ENCODE measurements around the gene PCDHB2.

PCDHB2 gene

GRCh38 chr5:141094481-141095262, at the start of gene PCDHB2:
TSS of gene PCDHB2 (plus strand) at chr5:141094615. CDS start at chr5:141094791, 176 bp downstream.
- FAIRE-seq (no peak), DNase-seq (ENCODE audit: insufficient read length, low spot score) (peak; percentile 26)
- peak; percentile 74 for TF ChIP-seq CTCF (IDR thresholded peaks at IDR 0.05; ENCODE audit: insufficient read depth, missing control alignments)

GRCh38 chr5:141050622-141051520, 43.5 kb upstream of the PCDHB2 start, which contains the start of gene PCDHB1:
TSS of gene PCDHB1 (plus strand) at chr5:141051374. CDS start at chr5:141051471, 97 bp downstream.
- no peak for TF ChIP-seq CTCF (IDR thresholded peaks at IDR 0.05; ENCODE audit: insufficient read depth, missing control alignments)
- DNase-seq (ENCODE audit: insufficient read length, low spot score) (no peak), FAIRE-seq (no peak)

GRCh38 chr5:141051521-141051866, 42.9 kb upstream of the PCDHB2 start:
- no peak for FAIRE-seq
- no peak for DNase-seq (ENCODE audit: insufficient read length, low spot score)
- no peak for TF ChIP-seq CTCF (IDR thresholded peaks at IDR 0.05; ENCODE audit: insufficient read depth, missing control alignments)

GRCh38 chr5:141077826-141078225, 16.6 kb upstream of the PCDHB2 start:
- no peak for FAIRE-seq
- no peak for TF ChIP-seq CTCF (IDR thresholded peaks at IDR 0.05; ENCODE audit: insufficient read depth, missing control alignments)
- DNase-seq (ENCODE audit: insufficient read length, low spot score), result no peak

GRCh38 chr5:141082228-141082627, 12.2 kb upstream of the PCDHB2 start:
- no peak for TF ChIP-seq CTCF (IDR thresholded peaks at IDR 0.05; ENCODE audit: insufficient read depth, missing control alignments)
- FAIRE-seq, result no peak
- DNase-seq (ENCODE audit: insufficient read length, low spot score), result no peak

- FAIRE-seq (no peak), DNase-seq (ENCODE audit: insufficient read length, low spot score) (no peak)
- TF ChIP-seq CTCF (IDR thresholded peaks at IDR 0.05; ENCODE audit: insufficient read depth, missing control alignments), result no peak
These were observed 9.9 kb upstream of the PCDHB2 start for GRCh38 chr5:141084487-141084989.
